ENCODE measurements around the gene SNTG2.

The SNTG2 gene

GRCh38 chr2:1306687-1307516 is 356.3 kb downstream of the SNTG2 start:
- no peak for TF ChIP-seq REST (IDR thresholded peaks at IDR 0.05; ENCODE audit: insufficient read depth in 1 of 2, low read depth in 2 of 2, low read length in 2 of 2)
- no peak for TF ChIP-seq POLR2AphosphoS5 (IDR thresholded peaks at IDR 0.05; ENCODE audit: low read depth, low read length)
- no peak for TF ChIP-seq TAF1 (IDR thresholded peaks at IDR 0.05; ENCODE audit: borderline replicate concordance, insufficient read depth, low read length)
- TF ChIP-seq SIN3A (IDR thresholded peaks at IDR 0.05; ENCODE audit: borderline replicate concordance, insufficient read depth, low read length) = no peak
- no peak for TF ChIP-seq FOXP2 (optimal IDR thresholded peaks at IDR 0.05; ENCODE audit: borderline replicate concordance, extremely low read depth, extremely low read length, insufficient read depth)

DNA sequence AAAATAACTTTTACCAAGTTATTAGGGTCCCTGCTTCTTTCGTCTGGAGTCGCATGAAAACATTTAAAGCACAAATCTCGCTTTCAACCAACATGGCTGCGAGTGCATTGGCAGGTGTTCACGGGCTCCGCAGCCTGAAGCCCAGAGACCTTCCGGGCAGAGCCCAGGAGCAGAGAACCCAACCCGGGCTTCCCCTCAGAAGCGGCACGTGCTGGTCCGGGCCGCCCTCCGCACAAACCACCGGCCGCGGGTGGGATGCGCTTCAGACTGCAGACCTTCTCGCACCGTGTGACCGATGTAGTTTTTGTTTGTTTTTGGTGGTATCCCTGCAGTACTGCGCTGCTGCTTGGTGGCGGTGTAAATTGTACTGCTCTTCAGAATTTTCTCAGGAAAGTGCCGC is 357.0 kb downstream of the SNTG2 start:
- TF ChIP-seq SIN3A (IDR thresholded peaks at IDR 0.05; ENCODE audit: borderline replicate concordance, insufficient read depth, low read length) (no peak), FOXP2 (optimal IDR thresholded peaks at IDR 0.05; ENCODE audit: borderline replicate concordance, extremely low read depth, extremely low read length, insufficient read depth) (no peak), REST (IDR thresholded peaks at IDR 0.05; ENCODE audit: insufficient read depth in 1 of 2, low read depth in 2 of 2, low read length in 2 of 2) (no peak), POLR2AphosphoS5 (IDR thresholded peaks at IDR 0.05; ENCODE audit: low read depth, low read length) (no peak), TAF1 (IDR thresholded peaks at IDR 0.05; ENCODE audit: borderline replicate concordance, insufficient read depth, low read length) (no peak)

DNA sequence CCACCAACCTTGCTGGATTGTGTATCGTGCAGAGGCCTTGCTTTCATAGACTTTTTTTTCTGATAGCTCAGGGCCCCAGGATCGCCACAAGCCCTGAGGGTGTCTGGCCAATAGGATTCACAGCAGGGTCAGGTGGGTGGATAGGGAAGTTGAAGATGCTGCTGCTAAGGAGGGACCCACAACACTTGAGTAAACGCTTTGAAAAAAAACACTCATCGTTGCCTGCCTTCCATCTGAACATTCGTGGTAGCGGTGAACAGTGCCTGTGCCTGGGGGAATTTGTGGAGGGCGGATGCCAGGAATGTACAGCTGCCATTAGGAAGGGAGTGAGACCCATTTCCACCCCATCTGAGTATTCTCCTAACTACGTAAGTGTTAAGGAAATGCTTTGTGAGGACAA is 358.0 kb downstream of the SNTG2 start:
- no peak for TF ChIP-seq SIN3A (IDR thresholded peaks at IDR 0.05; ENCODE audit: borderline replicate concordance, insufficient read depth, low read length)
- no peak for TF ChIP-seq REST (IDR thresholded peaks at IDR 0.05; ENCODE audit: insufficient read depth in 1 of 2, low read depth in 2 of 2, low read length in 2 of 2)
- TF ChIP-seq POLR2AphosphoS5 (IDR thresholded peaks at IDR 0.05; ENCODE audit: low read depth, low read length) = no peak
- TF ChIP-seq TAF1 (IDR thresholded peaks at IDR 0.05; ENCODE audit: borderline replicate concordance, insufficient read depth, low read length) = no peak
- no peak for TF ChIP-seq FOXP2 (optimal IDR thresholded peaks at IDR 0.05; ENCODE audit: borderline replicate concordance, extremely low read depth, extremely low read length, insufficient read depth)

- TF ChIP-seq TAF1 (IDR thresholded peaks at IDR 0.05; ENCODE audit: borderline replicate concordance, insufficient read depth, low read length) (no peak), SIN3A (IDR thresholded peaks at IDR 0.05; ENCODE audit: borderline replicate concordance, insufficient read depth, low read length) (no peak), REST (IDR thresholded peaks at IDR 0.05; ENCODE audit: insufficient read depth in 1 of 2, low read depth in 2 of 2, low read length in 2 of 2) (no peak), POLR2AphosphoS5 (IDR thresholded peaks at IDR 0.05; ENCODE audit: low read depth, low read length) (no peak), FOXP2 (optimal IDR thresholded peaks at IDR 0.05; ENCODE audit: borderline replicate concordance, extremely low read depth, extremely low read length, insufficient read depth) (no peak)
Observed at GRCh38 chr2:1309507-1309906, 358.9 kb downstream of the SNTG2 start.
